Colonic mucosa (tissue), 4 donors: ENCODE results near the gene HOXB2. TPM values are rescaled to one million over a fixed set of nuclear protein-coding genes. Genes with fewer than 3 reads are reported as not detected.

Experiments used
- DNase-seq: peaks from one replicate; pipeline ENCODE4 v3.0.0-alpha.2; 2020
- H3K27ac ChIP-seq: fragments of 200-600 bp; one replicate; pipeline ENCODE4 v1.8.0; 2021
- H3K27me3 ChIP-seq: fragments of 200-600 bp; one replicate; pipeline ENCODE4 v1.8.0; 2021
- H3K36me3 ChIP-seq: fragments of 200-600 bp; one replicate; pipeline ENCODE4 v1.8.0; 2021
- H3K4me1 ChIP-seq: fragments of 200-600 bp; one replicate; pipeline ENCODE4 v1.8.0; 2021; ENCODE audit warnings: mild to moderate bottlenecking
- H3K4me3 ChIP-seq: fragments of 200-600 bp; one replicate; pipeline ENCODE4 v1.8.0; 2021
- H3K9ac ChIP-seq, 2 donors: one replicate each; pipeline ENCODE4 v1.7.0; 2013; ENCODE audit warnings: control low read depth in 2 of 2, low read depth in 2 of 2, low read length in 2 of 2
- H3K9me3 ChIP-seq: fragments of 200-600 bp; one replicate; pipeline ENCODE4 v1.8.0; 2021
- intact Hi-C: fragments of 100-400 bp; cut with DNase I; formaldehyde crosslinking; loops from one replicate; pipeline ENCODE4 v1.14.1; 2022
- total RNA-seq, 2 donors: library from RNA; stranded (reverse); fragmentation: NEBNext Ultra II Directional in 1 of 2; extraction: Animal tissue kit (Norgen Biotek cat#: 25700) in 1 of 2; gene quantifications; one replicate each; pipeline ENCODE4 v1.2.1, GENCODE V29; 2021
- TF ChIP-seq, protein P1 (sequence below): fragments of 200-600 bp; IDR thresholded peaks from one replicate; pipeline ENCODE4 v1.8.0; 2022; ENCODE audit warnings: antibody characterized with exemption, mild to moderate bottlenecking
- donor health status: healthy.
- donor health status: DM: no; HTN: no; CAD: no.
- donor health status: DM: no; HTN: no; CAD: no.

The HOXB2 gene
- total RNA-seq, 2 donors from 2014 or later = 2.6 to 6.4 TPM

- H3K27me3 ChIP-seq = peaks cover 2% of the 10 kb centered on the region
- H3K9me3 ChIP-seq = no peaks in the 10 kb centered on the region
- no peaks in the 10 kb centered on the region for H3K36me3 ChIP-seq
- H3K4me3 ChIP-seq = no peak overlapping the region
- no peak for DNase-seq
- H3K27ac ChIP-seq = no peak overlapping the region
- intact Hi-C loops = no loop called here
- no peaks in the 10 kb centered on the region for H3K4me1 ChIP-seq
- H3K9ac ChIP-seq = no peak overlapping the region
- TF ChIP-seq, protein P1, sequence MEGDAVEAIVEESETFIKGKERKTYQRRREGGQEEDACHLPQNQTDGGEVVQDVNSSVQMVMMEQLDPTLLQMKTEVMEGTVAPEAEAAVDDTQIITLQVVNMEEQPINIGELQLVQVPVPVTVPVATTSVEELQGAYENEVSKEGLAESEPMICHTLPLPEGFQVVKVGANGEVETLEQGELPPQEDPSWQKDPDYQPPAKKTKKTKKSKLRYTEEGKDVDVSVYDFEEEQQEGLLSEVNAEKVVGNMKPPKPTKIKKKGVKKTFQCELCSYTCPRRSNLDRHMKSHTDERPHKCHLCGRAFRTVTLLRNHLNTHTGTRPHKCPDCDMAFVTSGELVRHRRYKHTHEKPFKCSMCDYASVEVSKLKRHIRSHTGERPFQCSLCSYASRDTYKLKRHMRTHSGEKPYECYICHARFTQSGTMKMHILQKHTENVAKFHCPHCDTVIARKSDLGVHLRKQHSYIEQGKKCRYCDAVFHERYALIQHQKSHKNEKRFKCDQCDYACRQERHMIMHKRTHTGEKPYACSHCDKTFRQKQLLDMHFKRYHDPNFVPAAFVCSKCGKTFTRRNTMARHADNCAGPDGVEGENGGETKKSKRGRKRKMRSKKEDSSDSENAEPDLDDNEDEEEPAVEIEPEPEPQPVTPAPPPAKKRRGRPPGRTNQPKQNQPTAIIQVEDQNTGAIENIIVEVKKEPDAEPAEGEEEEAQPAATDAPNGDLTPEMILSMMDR = no peak
Measured at GRCh38 chr17:48528153-48528935, 16.6 kb downstream of the HOXB2 start.

- H3K4me3 ChIP-seq = no peak overlapping the region
- no peak overlapping the region for H3K27ac ChIP-seq
- TF ChIP-seq, protein P1 = no peak
- no peaks in the 10 kb centered on the region for H3K4me1 ChIP-seq
- intact Hi-C loops = no loop called here
- H3K9me3 ChIP-seq = no peaks in the 10 kb centered on the region
- DNase-seq = no peak
- no peak overlapping the region for H3K9ac ChIP-seq
- H3K27me3 ChIP-seq = peaks cover 2% of the 10 kb centered on the region
- H3K36me3 ChIP-seq = no peaks in the 10 kb centered on the region
Measured at GRCh38 chr17:48527547-48527932, 17.4 kb downstream of the HOXB2 start.

DNA sequence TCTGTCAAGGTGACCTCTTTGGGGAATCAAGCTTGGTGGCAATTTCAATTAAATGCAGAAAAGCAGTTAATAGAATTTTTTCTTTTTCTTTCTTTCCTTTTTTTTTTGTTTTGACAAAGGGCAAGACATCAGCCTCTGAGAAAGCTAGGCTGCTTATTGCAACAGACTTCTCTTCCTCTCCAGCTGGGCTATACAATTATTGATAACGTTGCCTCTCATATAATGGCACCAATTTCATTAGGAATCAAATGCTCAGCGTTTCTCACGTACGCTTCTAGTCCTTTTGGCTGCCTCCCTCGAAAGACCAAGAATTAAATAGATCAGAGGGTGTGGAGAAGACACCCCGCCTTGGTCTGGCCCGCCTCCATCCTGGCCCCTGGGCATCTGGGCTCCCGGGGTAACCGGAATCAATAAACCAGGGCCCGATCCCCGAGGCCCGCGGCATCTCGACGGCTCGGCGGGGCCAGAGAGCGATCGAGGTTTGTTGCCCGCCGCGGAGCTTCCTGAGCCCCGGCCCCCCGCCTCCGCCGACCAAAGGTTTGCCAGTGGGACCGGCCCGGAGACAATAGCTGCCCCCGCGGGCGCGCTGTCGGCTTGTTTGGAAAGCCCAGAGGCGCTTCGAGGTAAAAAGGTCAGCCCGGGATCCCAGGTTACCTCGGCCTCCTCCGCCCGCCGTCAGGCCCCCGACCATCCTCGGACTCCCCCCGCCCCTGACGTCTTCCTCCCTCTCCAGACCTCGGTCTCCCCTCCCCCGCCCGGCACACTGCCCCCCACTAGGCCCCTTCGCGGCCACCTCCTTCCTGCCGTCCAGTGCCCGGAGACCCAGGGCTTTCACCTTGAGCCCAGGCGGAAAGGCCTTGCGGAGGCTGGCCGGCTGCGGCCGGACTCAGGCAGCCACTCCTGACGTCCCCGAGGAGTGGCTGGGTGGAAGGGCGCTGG, 18.0 kb downstream of the HOXB2 start:
- Histone ChIP-seq H3K4me1 (no peaks in the 10 kb centered on the region), H3K4me3 (no peak overlapping the region), H3K27ac (no peak overlapping the region), H3K9ac (no peak overlapping the region), H3K9me3 (no peaks in the 10 kb centered on the region), H3K36me3 (no peaks in the 10 kb centered on the region), H3K27me3 (peaks cover 2% of the 10 kb centered on the region)
- intact Hi-C loops = no loop called here
- TF ChIP-seq, protein P1 = no peak
- DNase-seq = no peak

GRCh38 chr17:48523010-48523409, 21.9 kb downstream of the HOXB2 start:
- Histone ChIP-seq H3K4me3 (no peak overlapping the region), H3K36me3 (no peaks in the 10 kb centered on the region), H3K9ac (no peak overlapping the region), H3K4me1 (no peaks in the 10 kb centered on the region), H3K9me3 (no peaks in the 10 kb centered on the region), H3K27me3 (peaks cover 2% of the 10 kb centered on the region), H3K27ac (no peak overlapping the region)
- DNase-seq = no peak
- TF ChIP-seq, protein P1 = no peak
- intact Hi-C loops = no loop called here

DNA sequence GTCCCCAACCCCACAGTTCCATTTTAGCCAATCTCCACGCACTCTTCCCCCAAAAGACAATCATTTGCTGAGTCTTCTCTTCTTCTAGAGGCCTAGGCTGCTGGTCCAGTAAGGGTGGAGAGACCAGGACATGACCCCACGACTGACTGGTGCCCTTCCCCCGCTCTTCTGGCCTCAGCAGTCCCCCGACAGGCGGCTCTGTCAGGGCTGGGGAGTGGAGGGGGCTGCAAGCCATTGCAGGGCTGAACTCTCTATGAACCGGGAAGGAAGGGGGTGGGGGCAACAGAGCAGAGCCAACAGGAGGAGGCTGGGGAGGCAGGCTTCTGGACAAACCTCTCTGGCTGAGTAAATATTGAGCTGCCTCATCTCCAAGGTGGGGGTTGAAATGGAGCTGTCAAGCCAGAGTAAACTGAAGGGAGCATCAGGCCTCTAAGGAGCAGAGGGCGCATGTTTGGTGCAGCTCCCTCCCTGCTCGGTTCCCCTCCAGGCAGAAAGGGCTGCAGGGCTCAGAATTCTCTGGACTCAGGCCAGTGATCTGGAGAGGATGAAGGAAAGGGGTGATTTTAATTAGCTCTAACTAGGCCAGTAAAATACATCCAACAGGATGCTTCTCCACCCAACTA, 22.8 kb downstream of the HOXB2 start:
- no peak for DNase-seq
- Histone ChIP-seq H3K27me3 (peaks cover 2% of the 10 kb centered on the region), H3K9ac (no peak overlapping the region), H3K4me3 (no peak overlapping the region), H3K4me1 (no peaks in the 10 kb centered on the region), H3K9me3 (no peaks in the 10 kb centered on the region), H3K36me3 (no peaks in the 10 kb centered on the region), H3K27ac (no peak overlapping the region)
- intact Hi-C loops = no loop called here
- TF ChIP-seq, protein P1 = no peak
